ENCODE data around the gene CERS4. TPM values are rescaled to one million over a fixed set of nuclear protein-coding genes. Genes with fewer than 3 reads are reported as not detected.

The CERS4 gene
- total RNA-seq, 2 experiments from 2014 or later, result 24.3 to 25.1 TPM

DNA sequence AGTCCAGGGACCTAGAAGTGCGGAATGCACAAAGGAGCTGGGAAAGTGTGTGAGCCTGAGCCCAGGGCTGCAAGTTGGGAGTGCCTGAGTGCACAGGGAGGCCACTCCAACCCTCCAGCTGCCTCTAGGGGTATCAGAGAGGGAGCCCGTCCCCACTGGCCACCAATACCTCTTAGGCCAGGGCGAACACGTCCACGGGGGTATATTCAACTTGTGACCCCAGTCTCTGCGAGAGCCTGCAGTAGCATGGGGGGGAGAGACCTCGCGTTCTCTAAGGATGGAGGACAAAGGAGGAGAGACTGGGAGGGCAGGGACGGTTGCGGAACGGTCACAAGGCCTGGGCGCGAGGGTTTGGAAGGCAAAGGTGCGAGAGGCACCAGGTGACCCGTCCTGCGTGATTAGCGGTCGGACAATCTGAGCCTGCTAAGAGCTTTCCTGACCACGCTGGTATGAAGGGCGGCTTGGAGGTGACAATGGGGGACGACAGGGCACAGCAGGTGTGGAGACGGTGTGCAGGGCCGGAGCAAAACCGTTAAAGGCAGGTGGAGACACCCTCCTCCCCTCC is 98.3 kb downstream of the CERS4 start:
- Mint-ChIP-seq H3K4me3 (peak overlapping the region; percentile 96), H3K9me3 (no peaks in the 10 kb centered on the region), H3K27me3 (no peaks in the 10 kb centered on the region), H3K4me1 (ENCODE audit: low read depth) (peaks cover 31% of the 10 kb centered on the region), H3K36me3 (peaks cover 9% of the 10 kb centered on the region), H3K27ac (peak overlapping the region; percentile 92)
- intact Hi-C loops (cut with micrococcal nuclease), result loop anchor here (5.0 kb wide), 1 partner anchor 1800 kb away; the partner anchor contains the start of gene PPAN
- ChIA-PET CTCF (no interaction called here), POLR2A (interaction anchor here (1.0 kb wide), 1 partner anchor 27 kb away, joined by 3 read pairs; no protein-coding TSS in a partner anchor)
- peak; percentile 8 for DNase-seq

DNA sequence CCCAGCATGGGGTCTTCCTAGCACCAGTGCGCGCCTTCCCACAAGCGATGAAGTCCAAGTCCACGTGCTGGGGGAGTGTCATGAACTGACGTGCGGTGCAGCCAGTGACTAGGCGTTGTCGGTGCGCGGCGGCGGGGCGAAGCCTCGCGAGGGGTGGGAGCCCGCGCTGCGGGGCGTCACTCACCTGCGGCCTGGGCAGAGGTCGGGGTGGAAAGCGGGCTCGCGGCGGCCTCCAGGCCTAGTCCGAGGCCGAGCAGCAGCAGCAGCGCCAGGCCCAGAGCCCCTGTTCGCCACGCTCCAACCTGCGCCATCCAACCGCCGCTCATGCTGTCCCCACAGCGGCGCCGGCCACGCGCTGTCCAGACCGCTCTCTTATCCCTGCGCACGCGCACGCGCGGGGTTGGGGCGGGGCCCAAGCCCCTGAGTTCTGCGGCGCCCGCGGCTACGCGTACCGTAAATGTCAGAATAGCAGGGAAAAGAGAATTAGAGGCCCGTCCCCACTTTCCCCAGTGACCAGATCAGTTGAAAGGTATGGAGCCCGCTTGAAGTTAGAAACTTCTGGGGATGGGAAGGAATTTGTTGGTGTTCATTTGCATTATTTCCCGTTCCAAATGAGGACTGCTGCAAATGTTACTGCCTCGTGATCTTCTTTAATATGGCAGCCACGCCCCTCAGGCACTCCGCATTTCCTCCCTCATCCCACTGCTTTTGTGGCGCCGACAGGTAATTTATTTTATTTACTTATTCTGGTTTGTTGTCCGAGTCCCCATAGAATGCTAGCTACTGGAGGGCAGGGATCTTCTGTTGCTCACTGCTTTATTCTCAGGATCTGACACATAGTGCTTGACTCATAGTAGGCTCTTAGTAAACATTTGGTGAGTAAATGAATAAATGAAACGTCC is 99.0 kb downstream of the CERS4 start, which contains the start of gene CD320:
CD320 (minus strand) TSS at position 394 of the 902 bp plus-strand sequence; CDS start at position 326, 68 bp downstream.
- Mint-ChIP-seq H3K27me3 (no peaks in the 10 kb centered on the region), H3K9me3 (no peaks in the 10 kb centered on the region), H3K36me3 (peaks cover 9% of the 10 kb centered on the region), H3K4me1 (ENCODE audit: low read depth) (peaks cover 31% of the 10 kb centered on the region), H3K27ac (peak within 1 kb of the TSS; percentile 92), H3K4me3 (peak within 1 kb of the TSS; percentile 96)
- intact Hi-C loops (cut with micrococcal nuclease), result loop anchor here (1.0 to 5.0 kb wide), 3 partner anchors 13 to 1799 kb away; partner anchors contain the start of genes CERS4, NDUFA7, PPAN and RPS28
- ChIA-PET CTCF (no interaction called here), POLR2A (no interaction called here)
- peak; percentile 90 for DNase-seq

DNA sequence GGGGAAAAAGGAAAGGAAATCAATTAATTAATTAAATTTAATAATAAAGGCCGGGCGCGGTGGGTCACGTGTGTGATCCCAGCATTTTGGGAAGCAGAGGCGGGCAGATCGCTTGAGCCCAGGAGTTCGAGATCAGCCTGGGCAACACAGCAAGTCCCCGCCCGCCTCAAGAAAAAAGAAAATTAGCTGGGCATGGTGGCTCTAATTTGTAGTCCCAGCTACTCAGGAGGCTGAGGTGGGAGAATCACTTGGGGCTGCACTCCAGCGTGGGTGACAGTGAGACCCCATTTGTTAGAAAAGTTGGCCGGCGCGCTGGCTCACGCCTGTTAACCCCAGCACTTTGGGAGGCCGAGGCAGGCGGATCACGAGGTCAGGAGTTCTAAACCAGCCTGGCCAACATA is 99.7 kb downstream of the CERS4 start:
- POLR2A ChIA-PET, result no interaction called here

DNA sequence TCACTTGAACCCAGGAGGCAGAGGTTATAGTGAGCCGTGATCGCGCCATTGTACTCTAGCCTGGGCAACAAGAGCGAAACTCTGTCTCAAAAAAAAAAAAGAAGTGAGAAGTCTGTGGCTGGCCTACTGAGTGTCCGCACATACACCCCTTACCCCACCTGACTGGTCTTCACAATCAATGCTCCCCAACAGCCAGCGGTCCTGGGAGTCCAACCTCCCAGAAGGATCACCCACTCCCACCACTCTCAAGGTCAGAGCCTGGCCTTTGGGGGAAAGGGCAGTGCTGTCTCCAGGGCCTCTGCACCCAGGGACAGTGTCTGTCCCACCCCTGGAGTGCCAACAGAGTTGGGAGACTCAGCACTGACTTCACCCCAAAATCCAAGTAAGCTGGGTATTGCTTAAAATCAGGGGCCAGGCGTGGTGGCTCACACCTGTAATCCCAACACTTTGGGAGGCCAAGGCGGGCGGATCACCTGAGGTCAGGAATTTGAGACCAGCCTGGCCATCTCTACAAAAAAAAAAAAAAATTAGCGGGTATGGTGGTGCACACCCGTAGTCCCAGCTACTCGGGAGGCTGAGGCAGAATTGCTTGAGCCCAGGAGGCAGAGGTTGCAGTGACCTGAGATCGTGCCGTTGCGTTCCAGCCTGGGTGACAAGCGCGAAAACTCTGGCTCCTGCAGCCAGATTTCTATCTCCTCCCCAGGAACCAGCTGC is 101.3 kb downstream of the CERS4 start:
- no peaks in the 10 kb centered on the region for H3K9me3 Mint-ChIP-seq
- intact Hi-C loops (cut with micrococcal nuclease), result no loop called here
- H3K36me3 Mint-ChIP-seq, result peaks cover 10% of the 10 kb centered on the region
- ChIA-PET POLR2A (no interaction called here), CTCF (interaction anchor here (1.2 kb wide), 1 partner anchor 25 kb away, joined by 3 read pairs; no protein-coding TSS in a partner anchor)
- no peak overlapping the region for H3K27ac Mint-ChIP-seq
- no peak overlapping the region for H3K4me3 Mint-ChIP-seq
- DNase-seq, result no peak
- H3K4me1 Mint-ChIP-seq (ENCODE audit: low read depth), result peaks cover 31% of the 10 kb centered on the region
- H3K27me3 Mint-ChIP-seq, result no peaks in the 10 kb centered on the region

More for the DNA sequence above, 99.7 kb downstream of the CERS4 start:
- Mint-ChIP-seq H3K36me3 (peaks cover 9% of the 10 kb centered on the region), H3K27me3 (no peaks in the 10 kb centered on the region), H3K27ac (no peak overlapping the region), H3K4me1 (ENCODE audit: low read depth) (peaks cover 31% of the 10 kb centered on the region), H3K4me3 (peak overlapping the region; percentile 96), H3K9me3 (no peaks in the 10 kb centered on the region)
- intact Hi-C loops (cut with micrococcal nuclease), result loop anchor here (1.0 to 5.0 kb wide), 3 partner anchors 12 to 1798 kb away; partner anchors contain the start of genes CERS4, NDUFA7, PPAN and RPS28
- CTCF ChIA-PET, result interaction anchor here (1.0 kb wide), 1 partner anchor 39 kb away, joined by 3 read pairs; no protein-coding TSS in a partner anchor
- peak; percentile 2 for DNase-seq

DNA sequence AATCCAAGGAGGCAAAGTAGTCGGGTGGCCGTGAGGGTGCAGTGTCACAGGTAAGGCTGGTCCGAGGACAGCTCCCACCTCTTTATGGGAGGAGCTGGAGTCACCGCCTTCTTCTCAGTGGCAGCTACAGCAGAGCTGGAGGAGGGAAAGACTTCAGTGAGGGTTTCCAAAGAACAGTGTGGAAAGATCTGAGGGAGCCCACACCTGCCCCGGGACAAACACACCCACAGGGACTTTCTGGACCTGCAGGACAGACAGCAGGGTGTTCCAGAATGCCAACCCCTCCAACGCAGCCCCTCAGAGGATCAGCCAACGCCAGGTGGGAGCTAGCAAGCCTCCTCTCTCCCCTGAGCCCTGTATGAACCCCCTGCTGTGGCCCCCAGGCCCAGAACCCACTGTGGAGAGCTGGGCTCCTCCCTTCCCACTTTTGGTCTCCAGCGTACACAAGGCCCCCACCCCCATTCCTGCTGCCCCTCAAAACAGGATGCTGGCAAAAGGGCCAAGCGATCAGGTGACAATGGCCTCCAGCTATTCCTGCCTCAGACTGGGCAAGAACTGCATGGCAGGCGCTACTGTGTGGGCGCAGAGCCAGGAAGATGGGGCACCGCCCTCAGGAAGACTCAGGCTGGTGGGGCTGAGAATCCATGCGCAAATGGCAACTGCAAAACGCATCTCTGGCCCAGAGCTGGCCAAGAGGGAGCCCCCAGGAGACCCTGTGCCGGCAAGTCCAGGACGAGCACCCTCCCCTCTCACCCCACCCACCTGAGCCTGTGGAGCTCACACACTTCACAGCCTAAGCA is 102.5 kb downstream of the CERS4 start:
- ChIA-PET CTCF (interaction anchor here (1.2 kb wide), 1 partner anchor 24 kb away, joined by 3 read pairs; no protein-coding TSS in a partner anchor), POLR2A (interaction anchor here (0.9 kb wide), 1 partner anchor 9 kb away, joined by 4 read pairs; the partner anchor contains the start of gene NDUFA7)
- peaks cover 12% of the 10 kb centered on the region for H3K36me3 Mint-ChIP-seq
- H3K27me3 Mint-ChIP-seq, result no peaks in the 10 kb centered on the region
- no peaks in the 10 kb centered on the region for H3K9me3 Mint-ChIP-seq
- H3K27ac Mint-ChIP-seq, result no peak overlapping the region
- intact Hi-C loops (cut with micrococcal nuclease), result no loop called here
- H3K4me1 Mint-ChIP-seq (ENCODE audit: low read depth), result peaks cover 22% of the 10 kb centered on the region
- no peak for DNase-seq
- H3K4me3 Mint-ChIP-seq, result no peak overlapping the region

Other genes with a start within 250 kb of the CERS4 start
- gene ELAVL1, start 203.7 kb upstream of the CERS4 start, total RNA-seq, result 100 to 1,000 TPM; 143 to 145 TPM
- gene CCL25, start 156.6 kb upstream of the CERS4 start, total RNA-seq, result not detected
- gene FBN3, start 59.8 kb upstream of the CERS4 start, total RNA-seq, result not detected
- 10 to 100 TPM; 44.9 to 45.4 TPM for gene CD320, start 99.0 kb downstream of the CERS4 start, total RNA-seq
- 10 to 100 TPM; 84.2 to 85.1 TPM for gene NDUFA7, start 112.0 kb downstream of the CERS4 start, total RNA-seq
- gene RPS28, start 112.1 kb downstream of the CERS4 start, total RNA-seq, result 1,000 to 10,000 TPM; 2,068 to 2,091 TPM
- 1 to 10 TPM; 2.3 to 2.9 TPM for gene KANK3, start 133.9 kb downstream of the CERS4 start, total RNA-seq
- gene ANGPTL4, start 154.8 kb downstream of the CERS4 start, total RNA-seq, result 1 to 10 TPM; 1.7 to 2.9 TPM
- gene RAB11B, start 181.0 kb downstream of the CERS4 start, total RNA-seq, result 10 to 100 TPM; 74.2 to 74.9 TPM
- 10 to 100 TPM; 14.5 to 16.0 TPM for gene MARCHF2, start 203.9 kb downstream of the CERS4 start, total RNA-seq
- 100 to 1,000 TPM; 237 to 238 TPM for gene HNRNPM, start 235.6 kb downstream of the CERS4 start, total RNA-seq

Measured in activated CD4-positive, alpha-beta memory T cell treated with anti-CD3 and anti-CD28 coated beads for 36 hours (primary cell).